Measurements from ENCODE around the gene SBK1.

Gene SBK1

DNA sequence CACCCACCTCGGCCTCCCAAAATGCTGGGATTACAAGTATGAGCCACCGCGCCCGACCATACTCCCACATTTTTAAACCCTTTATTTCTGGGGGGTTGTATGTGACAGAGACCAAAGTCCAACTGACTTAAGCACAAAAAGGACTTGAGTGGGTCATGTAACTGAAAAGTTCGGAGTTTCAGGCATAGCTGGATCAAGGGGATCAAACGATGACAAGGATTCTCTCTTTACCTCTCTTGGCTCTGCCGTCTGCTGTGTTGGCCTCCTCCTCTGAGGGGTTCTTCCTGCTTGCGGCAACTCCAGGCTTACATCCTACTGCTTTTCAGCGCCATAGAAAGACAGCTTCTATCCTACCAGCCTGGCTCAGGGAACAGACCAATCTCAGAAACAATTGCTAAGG is 9.2 kb upstream of the SBK1 start:
- DNase-seq: no peak

GRCh38 chr16:28283798-28284577 is 8.3 kb upstream of the SBK1 start:
- no peak for DNase-seq

DNA sequence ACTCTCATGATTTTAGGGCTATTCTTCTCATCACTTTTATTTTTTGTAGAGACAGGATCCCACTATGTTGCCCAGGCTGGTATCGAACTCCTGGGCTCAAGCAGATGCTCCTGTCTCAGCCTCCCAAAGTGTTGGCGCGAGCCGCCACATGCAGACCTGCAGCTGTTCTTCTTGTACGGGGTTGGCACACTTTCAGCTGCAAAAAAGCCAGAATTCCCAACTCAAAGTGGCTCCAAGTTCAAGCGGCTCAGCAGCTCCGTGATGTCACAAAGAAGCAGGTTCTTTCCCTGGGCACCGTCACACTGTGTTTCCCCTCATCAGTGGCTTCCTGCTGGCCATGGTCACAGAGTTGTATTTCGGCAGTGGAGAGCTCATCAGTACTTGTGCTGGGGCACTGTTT is 6.7 kb upstream of the SBK1 start:
- DNase-seq: no peak

DNA sequence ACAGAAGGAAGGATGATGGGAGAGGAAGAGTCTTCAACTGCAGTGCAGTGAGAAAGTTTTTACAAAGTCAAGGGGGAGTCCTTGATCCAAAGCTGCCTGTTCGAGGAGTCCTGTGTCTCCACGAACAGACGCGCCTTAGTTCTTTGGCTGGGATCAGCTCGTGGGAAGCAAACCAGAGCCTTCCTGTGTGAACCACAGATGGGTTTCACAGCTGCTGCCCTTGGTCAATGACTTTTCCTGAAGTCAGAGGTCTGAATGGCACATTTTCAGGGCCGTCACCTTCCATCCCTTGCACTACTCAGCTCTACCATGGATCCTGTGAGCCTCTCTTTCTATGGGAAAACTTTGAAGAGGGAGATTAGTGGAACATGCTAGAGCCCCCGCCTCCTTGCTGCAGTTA is 4.2 kb upstream of the SBK1 start:
- DNase-seq: no peak

DNA sequence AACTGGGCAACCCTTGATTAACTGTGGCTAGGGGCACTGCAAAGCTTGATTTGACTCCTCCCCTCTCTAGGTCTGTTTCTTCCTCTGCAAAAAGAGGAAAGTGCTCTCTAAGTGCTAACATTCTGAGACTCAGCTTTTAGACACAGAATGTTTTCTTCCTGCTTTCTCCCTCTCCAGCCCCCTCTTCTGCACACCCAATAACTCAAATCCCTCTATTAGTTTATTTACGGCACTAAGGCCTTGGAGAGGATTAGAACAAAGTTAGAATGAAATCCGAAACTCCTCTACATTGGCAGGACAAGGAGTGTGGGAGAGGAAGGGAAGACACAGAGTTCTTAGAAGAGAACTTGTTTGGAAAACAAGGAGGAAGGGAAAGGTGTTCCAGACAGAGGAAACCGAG is 3.3 kb upstream of the SBK1 start:
- no peak for DNase-seq

DNA sequence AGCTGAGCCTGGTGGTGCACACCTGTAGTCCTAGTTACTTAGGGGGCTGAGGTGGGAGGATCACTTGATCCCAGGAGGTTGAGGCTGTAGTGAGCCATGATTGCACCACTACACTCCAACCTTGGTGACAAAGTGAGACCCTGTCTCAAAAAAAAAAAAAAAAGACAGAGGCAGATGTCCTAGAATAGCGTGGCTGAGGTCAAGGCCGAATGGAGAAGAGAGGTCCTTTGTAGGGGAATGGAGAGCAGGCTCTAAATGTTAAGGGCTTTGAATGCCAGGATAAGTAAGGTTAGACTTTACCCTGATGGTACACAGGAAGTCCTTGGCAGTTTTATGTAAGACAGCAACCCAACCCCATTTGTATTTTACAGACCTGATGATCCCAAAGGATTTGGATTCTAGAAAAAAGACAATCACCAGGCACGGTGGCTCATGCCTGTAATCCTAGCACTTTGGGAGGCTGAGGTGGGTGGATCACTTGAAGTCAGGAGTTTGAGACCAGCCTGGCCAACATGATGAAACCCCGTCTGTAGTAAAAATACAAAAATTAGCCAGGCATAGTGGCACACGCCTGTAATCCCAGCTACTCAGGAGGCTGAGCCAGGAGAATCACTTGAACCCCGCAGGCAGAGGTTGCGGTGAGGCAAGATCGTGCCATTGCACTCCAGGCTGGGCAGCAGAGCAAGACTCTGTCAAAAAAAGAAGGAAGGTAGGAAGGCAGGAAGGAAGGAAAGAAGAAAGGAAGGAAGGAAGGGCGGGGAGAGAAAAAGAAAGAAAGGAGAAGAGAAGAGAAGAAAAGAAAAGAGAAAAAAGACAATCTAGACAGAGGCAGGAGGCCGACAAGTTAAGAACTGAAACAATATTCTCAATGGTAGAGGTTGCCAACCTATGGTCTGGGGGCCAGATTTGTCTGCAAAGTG is 2.1 kb upstream of the SBK1 start:
- no peak for DNase-seq

DNA sequence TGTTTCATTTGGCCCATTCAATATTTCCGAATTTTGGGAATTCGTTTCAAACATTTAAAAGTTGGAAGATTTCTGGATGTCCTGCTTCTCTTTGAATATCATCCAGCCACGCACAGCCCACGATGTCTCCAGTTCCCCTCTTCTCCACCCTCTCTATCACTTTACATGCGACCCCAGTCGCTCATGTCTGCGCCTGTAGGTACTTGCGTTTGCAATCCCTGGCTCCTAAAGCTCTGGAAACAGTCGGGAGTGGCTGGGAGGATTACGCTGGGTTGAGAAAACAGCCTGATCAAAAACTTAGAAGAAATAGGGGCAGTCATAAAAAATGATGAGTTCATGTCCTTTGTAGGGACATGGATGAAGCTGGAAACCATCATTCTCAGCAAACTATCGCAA is 1.5 kb upstream of the SBK1 start:
- DNase-seq: no peak

- no peak for DNase-seq
These were observed 641 bp downstream of the SBK1 start for GRCh38 chr16:28292731-28293600.

DNA sequence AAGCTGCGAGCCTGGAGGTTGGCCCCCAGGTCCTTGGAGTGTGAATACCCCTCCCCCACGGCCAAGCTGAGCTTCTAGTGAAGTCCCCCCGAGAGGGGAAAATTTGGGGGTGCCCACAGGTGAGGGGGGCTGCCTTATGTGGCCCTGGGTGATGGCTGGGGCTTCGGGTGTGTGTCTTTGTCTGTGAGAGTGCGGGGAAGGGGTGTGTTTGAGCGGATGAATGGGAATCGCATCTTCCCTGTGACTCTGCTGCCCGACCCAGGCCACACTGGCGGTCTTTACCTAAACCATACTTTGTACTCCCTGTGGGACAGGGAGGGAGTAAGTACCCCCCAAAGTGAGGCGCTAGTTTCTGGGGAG is 1.3 kb downstream of the SBK1 start:
- DNase-seq: no peak

GRCh38 chr16:28294201-28294600 is 1.9 kb downstream of the SBK1 start:
- no peak for DNase-seq

GRCh38 chr16:28295276-28295675 is 3.0 kb downstream of the SBK1 start:
- no peak for DNase-seq

GRCh38 chr16:28297308-28297707 is 5.0 kb downstream of the SBK1 start:
- no peak for DNase-seq

GRCh38 chr16:28297784-28298510 is 5.6 kb downstream of the SBK1 start:
- no peak for DNase-seq

- DNase-seq: no peak
These were observed 6.2 kb downstream of the SBK1 start for GRCh38 chr16:28298511-28298878.

DNA sequence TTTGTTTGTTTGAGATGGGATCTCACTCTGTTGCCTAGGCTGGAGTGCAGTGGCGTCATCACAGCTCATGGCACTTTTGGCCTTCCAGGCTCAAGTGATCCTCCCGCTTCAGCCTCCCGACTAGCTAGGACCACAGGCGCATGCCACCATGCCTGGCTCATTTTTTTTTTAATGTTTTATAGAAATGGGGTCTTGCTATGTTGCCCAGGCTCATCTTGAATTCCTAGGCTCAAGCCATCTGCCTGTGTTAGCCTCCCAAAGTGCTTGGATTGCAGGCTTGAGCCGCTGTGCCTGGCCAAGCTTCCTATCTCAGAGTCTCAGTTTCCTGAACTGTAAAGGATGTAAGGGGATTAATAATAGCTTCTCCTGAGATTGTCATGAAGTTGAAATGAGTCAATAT is 8.0 kb downstream of the SBK1 start:
- no peak for DNase-seq

GRCh38 chr16:28301154-28301553 is 8.8 kb downstream of the SBK1 start:
- no peak for DNase-seq

DNA sequence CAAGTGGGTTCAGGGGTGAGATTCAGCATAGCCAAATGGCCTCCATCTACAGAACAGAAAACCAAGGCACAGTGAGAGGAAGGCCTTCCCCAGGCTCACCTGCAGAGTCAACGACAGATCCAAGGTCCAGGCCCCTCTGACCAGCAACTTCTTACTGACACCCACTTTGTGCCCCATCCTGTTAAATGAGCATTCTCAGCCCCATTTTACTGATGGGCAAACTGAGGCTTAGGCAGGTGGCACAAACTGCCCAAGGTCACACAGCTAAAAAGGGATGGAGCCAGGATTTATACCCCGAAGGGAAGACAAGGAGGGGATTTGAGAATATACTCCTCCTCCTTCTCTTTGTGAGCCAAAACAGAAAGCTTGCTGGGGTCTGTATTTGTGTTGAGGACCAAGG is 9.3 kb downstream of the SBK1 start:
- DNase-seq: no peak

DNA sequence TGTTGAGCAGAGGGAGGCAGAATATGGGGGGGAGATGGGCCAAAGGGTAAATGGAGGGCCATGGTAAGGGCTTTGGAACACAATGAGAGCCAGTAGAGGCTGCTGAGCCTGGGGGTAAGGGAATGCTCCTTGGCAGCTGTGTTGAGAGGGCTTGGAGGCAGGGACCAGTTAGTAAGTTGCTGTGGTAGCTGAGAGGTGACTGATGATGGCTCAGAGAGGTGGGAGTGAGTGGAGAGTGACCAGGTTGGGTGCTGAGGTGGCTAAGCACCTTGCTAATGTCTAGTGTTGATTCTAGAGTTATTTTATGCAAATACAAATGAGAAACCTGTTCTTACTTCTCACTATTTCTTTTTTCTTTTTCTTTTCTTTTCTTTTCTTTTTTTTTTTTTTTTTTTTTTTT is 10.8 kb downstream of the SBK1 start:
- DNase-seq: no peak

DNA sequence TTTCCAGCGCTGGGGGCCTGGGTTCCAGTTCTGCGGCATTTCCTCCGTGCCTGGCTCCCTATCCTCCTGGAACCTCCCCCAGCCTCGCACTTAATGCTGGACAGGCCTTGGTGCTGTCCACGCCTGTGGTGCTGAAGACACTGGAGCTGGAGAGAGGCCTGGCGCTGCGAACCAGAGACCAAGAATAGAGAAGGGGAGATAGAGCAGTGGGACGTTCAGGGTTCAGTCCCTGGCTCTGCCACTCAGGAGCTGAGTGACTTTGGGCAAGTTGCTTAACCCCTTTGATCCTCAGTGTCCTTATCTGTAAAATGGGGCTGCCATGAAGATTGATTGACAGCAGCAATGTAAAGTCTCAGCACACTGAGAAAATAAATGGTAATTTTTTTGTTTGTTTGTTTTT is 11.9 kb downstream of the SBK1 start:
- no peak for DNase-seq

GRCh38 chr16:28307936-28308335 is 15.6 kb downstream of the SBK1 start:
- DNase-seq: no peak

- DNase-seq: no peak
These were observed 16.7 kb downstream of the SBK1 start for GRCh38 chr16:28308794-28309584.

DNA sequence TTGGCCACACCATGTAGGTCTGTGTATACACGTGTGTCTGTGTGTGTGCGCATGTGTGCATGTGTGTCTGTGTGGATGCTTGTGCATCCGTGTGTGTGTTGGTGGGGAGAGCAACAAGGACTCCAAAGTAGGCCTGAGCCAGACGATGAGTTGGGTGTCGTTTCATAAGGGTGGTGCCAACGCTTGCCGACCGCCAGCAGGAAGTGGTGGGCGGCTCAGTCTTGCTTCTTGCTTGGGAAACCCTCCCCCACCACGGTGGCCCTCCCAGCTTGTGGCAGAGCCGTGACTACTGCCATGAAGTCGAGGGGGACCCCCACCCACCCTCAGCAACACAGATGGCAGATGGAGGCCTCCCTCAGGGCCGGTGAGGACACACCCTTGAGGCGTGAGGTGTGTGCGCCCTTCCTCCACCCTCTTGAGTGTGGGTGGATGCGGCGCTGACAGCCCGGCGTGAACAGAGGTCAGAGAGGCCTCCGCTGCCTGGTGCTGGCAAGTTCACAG is 17.5 kb downstream of the SBK1 start:
- DNase-seq: no peak

Measured in cerebellar nuclear complex (tissue), 1 donor.